GM21717 (cell line): Measurements from ENCODE around the gene RNF13.
"Not testable (repeated sequence)": the region's sequence is repeated elsewhere in the genome, so short reads cannot be mapped to it uniquely, and the experiment has no call there.

ENCODE experiments used
- ATAC-seq: cut with Tn5 transposase; IDR thresholded peaks from one replicate; pipeline ENCODE4 v1.9.1; 2021; ENCODE audit warnings: mild to moderate bottlenecking, moderate library complexity; ENCODE audit not compliant: unreplicated experiment

RNF13 gene

DNA sequence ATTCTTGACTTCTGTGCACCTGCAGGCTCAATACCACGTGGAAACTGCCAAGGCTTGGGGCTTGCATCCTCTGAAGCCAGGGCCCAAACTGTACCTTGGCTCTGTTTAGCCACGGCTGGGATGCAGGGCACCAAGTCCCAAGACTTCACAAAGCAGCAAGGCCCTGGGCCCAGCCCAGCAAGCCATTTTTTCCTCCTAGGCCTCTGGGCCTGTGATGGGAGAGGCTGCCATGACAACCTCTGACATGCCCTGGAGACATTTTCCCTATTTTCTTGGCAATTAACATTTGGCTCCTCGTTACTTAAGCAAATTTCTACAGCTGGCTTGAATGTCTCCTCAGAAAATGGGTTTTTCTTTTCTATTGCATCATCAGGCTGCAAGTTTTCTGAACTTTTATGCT is 25.5 kb downstream of the RNF13 start:
- not testable (repeated sequence) for ATAC-seq

DNA sequence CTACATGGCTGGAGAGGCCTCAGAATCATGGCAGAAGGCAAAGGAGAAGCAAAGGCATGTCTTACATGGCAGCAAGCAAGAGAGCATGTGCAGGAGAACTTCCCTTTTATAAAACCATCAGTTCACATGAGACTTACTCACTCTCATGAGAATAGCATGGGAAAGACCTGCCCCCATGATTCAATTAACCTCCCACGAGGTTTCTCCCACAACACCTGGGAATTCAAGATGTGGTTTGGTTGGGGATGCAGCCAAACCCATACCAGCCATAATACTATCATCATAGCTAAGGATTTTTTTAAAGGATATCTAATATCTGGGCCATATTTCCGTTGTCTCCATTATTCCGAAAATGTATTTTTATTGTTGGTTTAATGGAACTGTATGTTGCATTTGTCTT is 26.5 kb downstream of the RNF13 start:
- ATAC-seq, result not testable (repeated sequence)

DNA sequence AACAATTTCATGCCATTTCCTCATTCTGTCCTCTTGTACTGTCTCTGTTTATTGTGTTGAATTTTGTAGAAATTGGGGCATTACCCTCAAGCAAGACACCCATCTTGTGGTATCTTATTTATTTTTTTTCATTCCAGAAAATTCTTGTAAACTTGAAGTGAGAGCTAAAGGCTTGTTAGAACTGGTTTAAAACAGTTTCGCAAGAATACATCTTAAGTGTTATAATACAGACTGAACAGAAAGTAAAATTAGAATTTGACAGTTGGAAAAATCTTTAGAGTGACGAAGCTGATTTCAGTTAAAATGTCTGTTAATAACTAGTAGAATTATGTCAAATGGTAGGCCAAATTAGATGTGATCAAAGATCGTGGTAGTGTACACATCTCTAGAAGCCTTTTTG is 26.9 kb downstream of the RNF13 start:
- no peak for ATAC-seq

DNA sequence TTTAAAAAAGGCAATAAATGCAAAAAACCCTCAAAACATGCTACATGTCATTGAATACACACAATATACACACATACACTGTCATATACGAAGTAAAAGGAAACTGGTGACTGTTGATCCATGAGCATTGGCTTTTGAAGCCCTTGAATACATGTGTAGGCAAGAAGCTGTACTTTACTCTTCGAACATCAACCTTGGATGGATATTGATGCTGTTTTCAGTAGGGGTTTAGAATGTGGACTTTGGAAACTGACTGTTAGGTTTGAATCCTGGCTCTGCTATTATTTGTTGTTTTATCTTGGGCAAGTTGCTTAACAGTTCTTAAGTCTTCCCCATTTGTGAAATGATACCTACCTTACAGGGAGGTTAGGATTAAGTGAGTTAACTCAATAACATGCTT is 30.5 kb downstream of the RNF13 start:
- no peak for ATAC-seq

DNA sequence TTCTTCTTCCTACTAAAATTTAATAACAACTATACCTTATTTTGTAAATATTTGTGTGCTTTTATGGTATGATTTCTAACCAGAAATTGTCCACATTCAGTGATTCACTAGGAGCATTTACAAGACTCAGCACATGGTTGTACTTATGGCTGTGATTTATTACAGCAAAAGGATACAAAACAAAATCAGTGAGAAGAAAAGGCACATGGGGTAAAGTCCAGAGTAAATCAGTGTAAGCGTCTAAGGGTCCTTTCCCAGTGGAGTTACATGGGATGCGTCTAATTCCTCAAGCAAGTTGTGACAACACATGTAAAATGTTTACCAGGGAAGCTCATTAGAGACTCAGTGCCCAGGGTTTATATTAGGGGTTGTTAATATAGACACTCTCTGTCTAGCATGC is 31.1 kb downstream of the RNF13 start:
- ATAC-seq, result no peak

DNA sequence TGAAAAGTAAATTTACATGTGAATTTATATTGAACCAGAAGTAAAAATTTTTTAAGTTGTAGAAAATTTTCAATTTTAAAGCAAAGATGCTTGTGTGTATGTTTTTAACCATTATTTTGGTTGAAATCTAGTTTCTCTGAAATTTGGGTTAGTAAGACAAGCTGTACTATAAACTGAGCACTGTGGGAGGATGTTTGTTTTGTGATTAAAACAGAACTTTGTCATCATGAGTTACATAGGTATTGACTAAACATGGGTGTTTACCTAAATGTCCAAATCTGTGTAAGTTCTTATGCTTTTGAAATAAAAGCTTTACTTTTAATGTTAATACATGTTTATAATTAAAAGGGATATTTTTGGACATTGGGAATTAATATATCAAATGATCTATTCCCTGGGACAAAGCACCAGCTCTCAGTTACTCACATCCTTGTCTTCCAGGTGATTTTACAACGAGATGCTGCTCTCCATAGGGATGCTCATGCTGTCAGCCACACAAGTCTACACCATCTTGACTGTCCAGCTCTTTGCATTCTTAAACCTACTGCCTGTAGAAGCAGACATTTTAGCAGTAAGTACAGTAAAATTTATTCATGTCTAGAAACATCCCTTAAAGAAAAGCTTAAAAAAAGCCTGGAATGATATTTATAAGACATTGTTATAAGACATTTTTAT is 32.7 kb downstream of the RNF13 start:
- no peak for ATAC-seq

DNA sequence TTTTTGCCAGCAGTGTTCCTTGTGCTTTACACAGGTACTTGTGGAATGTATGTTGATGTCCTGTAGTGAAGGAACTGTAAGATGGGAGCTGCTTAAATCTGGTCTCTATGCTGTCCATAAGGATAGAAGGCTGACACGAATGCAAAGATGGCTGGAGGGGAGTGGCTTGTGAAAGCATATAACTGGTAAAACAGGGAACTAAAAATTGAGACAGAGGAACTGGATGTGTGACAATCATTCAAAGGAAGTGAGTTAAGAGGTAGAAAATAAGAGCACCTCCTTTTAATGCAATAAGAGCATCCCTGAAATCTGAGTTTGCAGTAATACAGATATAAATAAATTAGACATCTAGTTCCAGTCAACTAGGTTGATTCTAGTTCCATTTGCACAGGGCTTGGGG is 35.2 kb downstream of the RNF13 start:
- ATAC-seq, result no peak

DNA sequence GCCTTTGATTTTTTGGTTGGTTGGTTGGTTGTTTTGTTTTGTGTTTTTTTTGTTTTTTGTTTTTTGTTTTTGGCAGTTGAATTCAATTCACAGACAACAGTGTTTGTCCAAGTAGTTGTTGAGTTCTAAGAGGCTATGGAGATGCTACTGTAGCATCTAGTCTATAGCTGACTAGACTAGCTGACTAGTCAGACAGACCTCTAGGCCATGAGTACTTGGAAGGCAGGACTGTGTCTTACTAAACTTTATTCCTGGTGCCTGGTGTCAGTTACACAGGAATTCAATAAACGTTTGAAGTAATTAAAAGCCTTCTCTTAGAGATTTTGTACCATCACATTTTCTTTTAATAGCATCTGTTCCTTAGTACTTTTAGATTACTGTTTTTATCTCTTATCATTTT is 35.7 kb downstream of the RNF13 start:
- no peak for ATAC-seq

DNA sequence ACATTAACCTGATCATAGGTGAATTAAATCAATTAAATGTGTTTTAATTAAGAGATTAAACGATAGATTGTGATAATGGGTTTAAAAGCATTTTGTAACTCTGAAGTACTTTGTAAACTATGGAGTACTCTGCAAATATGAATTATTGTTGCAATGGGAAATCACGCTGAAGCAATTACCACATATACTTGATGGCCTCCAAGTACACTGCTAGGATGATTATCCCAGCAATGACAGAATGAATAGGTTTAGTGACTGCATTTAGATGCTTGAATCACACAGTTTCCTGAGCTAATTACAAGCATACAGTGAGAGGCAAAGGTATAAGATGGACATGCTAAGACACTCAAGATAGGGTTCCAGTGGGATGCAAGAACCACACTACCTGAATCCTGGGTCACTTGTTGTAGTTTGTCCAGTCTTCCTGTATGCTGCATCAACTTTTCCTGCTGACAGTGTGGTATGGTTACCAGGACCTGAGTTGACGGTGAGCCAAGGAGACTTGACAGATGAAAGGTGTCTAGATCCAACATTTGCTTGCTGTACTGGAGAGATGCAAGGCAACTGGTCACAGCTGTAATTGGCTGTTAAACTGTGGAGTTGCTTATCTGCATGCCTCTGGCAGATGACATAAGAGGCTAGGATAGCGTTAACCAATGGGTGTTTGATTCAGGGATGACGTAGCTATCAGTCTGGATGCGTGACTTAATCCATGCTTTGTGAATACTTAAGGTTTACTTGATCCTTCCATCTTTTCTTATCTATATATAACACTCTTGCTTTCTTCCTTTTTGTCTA is 38.0 kb downstream of the RNF13 start:
- ATAC-seq, result no peak

DNA sequence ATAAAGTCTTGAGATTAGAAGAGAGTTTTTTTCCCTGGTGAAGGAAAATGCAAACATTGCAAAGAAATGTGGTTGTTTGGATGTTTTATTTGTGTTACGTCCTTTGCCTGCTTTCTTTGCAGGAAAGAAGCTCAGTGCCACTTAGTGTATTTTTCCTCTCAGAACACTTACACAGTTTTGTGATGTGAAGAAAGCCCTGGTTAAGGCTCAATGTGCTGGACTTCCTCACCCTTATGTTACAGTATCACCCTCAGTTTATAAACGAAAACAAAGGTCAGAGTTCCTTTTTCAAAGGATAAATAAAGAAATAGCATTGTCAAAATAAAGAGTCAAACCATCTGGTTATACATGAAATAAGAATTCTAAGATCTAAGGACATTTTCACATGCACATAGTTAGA is 45.9 kb downstream of the RNF13 start:
- no peak for ATAC-seq

DNA sequence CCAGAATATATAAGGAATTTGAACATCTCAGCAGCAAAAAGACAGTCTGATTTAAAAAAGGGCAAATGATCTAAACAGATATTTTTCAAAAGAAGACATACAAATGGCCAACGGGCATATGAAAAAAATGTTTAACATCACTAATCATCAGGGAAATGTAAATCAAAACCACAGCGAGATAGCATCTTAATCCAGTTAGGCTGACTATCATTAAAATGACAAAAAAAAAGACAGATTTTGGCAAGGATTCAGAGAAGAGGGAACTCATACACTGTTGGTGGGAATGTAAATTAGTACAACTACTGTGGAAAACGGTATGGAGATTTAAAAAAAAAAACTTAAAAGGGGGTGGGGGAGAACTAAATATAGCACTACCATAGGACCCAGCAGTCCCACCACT is 47.9 kb downstream of the RNF13 start:
- ATAC-seq, result no peak

DNA sequence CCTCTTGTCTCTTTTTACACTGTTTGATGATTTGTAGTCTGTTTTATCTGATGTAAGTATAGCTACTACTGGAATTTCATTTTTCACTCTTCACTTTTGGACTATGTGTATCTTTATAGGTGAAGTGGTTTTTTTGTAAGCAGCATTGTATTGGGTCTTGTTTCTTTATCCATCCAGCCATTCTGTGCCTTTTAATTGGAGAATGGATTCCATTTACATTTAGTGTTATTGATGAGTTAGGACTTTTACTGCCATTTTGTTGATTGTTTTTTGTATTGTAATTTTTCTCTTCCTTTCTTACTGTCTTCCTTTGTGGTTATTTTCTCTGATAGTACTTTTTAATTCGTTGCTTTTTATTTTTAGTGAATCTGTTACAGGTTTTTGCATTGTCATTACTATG is 54.5 kb downstream of the RNF13 start:
- no peak for ATAC-seq

DNA sequence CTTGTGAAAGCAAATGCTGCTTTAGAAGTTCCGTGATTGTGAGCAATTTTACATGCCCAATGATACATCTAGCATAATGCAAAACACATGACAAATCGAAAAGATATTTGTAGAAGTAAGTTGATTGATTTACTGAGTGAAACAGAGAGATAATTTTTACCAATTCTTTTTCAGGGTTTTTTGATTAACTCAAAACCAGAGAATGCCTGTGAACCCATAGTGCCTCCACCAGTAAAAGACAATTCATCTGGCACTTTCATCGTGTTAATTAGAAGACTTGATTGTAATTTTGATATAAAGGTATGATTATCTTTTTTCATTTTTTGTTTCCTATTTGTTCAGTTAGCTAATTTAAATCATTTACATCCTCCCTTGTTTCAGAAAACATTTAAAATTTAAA is 58.8 kb downstream of the RNF13 start:
- ATAC-seq, result no peak

DNA sequence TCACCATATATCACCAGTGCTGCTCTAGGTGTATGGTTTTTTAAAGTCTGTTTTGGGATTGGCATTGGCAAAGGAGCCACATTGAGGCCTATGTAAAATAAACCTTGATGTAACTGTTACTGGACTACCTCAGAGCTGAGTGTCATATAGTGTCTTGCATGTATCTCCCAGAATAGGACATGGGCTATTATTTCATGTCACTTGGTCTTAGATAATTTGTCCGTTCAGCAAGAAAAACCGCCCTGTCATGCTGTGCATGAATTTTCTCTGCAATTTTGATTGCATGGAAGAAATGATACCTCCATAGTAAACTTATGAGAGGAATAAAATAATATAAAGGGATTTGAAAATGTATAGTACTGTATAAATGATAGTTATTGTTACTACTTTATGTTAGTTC is 59.6 kb downstream of the RNF13 start:
- ATAC-seq, result no peak

DNA sequence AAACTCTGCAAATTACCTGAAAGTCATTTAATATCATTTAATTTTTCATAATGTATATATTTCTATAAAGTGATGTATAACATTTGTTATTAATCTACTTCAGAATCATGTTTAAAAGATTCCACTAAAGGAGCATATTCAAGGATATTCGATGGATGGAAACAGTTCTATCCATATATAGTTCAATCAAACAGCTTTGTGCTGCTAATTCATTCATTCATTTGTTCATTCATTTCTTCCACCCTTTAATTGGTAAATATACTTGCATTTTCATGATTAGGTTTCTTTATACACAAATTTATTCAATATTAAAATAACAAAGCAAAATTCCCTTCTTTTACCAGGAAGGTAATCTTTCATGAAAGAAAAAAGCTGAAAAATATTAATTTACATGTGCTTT is 64.7 kb downstream of the RNF13 start:
- ATAC-seq, result no peak

DNA sequence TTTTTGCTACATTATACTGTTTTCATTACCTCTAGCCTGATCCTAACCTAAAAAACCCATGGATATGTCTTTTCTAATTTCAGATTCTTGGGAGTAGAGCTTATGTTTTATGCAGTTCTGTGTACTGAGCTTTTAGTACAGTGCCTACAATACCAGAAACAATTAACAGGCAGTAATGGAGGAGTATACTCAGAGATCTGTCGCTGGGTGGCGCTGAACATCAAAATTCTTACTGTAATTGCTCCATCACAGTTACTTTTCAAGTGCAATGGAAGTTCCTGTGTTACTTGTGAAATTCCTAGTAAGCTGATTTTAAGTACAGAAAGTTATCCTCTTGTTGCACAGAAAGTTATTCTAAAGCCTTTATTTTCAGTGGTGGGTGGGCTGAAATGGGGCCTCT is 66.9 kb downstream of the RNF13 start:
- no peak for ATAC-seq

DNA sequence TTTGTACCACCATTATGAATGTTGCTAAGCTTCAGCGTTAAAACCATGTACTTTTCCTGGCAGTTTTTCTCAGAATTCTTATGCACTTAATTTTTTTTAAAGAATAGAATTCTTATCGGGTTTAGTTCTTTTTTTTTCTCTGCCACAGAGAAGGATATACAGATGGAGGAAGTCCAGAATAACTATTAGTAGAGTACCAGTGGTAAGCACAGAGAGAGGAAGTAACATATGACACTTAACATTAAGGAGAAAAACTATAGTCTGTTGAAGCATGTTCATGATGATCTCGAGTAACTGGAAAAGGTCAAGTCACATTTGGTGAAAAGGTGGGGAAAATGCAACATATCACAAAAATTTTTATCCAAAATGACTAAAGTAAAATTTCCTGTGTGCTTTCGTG is 68.9 kb downstream of the RNF13 start:
- no peak for ATAC-seq

DNA sequence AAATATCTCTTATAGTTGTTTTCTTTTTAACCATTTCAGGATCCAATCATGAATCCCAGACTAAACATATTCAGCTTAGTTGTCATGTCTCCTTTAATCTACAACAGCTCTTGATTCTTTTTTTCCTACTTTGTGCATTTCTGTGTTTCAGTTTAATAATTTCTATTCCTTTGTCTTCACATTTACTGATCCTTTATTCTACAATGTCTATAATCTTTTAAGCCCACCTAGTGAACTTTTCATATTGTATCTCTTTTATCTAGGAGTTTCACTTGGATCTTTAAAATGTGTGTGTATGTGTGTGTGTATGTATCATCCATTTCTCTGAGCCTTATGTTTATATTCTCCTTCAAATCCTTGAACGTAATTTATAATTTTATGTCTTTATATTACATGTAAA is 70.1 kb downstream of the RNF13 start:
- ATAC-seq, result no peak

DNA sequence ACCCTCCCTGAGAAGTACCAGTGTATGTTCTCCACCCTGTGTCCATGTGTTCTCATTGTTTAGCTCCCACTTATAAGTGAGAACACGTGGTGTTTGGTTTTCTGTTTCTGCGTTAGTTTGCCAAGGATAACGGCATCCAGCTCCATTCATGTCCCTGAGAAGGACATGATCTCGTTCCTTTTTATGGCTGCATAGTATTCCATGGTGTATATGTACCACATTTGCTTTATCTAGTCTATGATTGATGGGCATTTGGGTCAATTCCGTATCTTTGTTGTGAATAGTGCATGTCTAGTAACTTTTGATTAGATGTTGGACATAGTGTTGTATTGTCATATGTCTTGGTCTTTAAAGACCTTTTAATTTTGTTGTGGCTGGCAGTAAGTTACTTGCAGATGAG is 70.8 kb downstream of the RNF13 start:
- ATAC-seq, result not testable (repeated sequence)

DNA sequence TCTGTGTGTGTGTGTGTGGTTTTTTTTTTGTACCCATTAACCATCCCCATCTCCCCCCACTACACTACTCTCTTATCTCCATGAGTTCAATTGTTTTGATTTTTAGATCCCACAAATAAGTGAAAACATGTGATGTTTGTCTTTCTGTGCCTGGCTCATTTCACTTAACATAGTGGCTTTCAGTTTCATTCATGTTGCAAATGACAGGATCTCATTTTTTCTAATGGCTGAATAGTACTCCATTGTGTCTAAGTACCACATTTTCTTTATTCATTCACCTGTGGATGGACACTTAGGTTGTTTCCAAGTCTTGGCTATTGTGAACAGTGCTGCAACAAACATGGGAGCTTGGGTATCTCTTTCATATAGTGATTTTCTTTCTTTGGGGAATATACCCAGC is 71.8 kb downstream of the RNF13 start:
- ATAC-seq, result not testable (repeated sequence)

DNA sequence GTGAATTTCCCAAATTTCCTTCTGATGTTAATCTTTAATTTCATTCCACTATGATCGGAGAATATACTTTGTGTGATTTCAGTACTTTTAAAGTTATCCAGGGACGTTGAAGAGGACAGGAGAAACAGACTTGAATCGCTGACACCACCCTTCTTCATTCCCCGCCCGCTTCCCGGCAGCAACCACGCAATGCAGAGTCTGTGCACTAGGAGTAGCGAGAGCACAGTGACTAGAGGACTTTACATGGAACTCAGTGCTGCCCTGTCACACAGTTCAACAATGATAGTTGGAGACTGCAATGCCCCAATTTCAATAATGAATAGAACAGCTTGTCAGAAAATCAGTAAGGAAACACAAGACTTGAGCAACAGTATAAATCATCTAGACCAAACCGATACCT is 73.9 kb downstream of the RNF13 start:
- ATAC-seq, result no peak

DNA sequence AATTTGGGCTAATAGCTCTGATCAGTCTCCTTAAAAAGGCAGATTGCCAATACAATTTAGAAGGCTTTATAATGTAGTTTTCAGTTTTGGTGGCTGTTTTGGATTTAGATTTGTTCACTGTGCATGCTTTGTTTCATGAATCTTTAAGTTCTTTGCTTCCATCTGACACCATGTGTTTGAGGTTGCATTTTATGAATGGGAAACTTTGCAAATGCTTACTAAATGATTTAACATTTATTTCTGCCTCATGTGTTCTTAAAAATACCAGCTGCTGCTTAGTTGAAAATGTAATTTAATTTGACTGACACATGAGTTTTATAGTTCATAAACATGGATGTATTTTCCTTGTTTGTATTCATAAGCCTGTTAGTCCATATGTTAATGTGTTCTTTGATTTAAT is 78.6 kb downstream of the RNF13 start:
- no peak for ATAC-seq

DNA sequence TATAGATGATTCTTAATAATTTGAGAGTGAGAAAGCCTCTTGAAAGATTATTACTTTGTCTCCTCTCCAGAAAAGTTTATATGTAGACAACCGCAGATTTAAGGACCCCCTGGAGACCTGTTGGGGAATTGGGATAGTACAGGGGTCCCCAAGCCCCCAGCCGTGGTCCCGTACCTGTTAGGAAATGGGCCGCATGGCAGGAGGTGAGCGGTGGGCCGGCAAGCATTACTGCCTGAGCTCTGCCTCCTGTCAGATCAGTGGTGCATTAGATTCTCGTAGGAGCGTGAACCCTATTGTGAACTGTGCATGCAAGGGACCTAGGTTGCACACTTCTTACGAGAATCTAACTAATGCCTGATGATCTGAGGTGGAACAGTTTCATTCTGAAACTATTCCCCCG is 79.4 kb downstream of the RNF13 start:
- ATAC-seq, result no peak
